ENCODE measurements around the gene LMCD1.

- TF ChIP-seq CTCF (IDR thresholded peaks at IDR 0.05), result no peak
- no peak for TF ChIP-seq POLR2A (IDR thresholded peaks at IDR 0.05)
Observed at GRCh38 chr3:8604988-8605387, 103.4 kb downstream of the LMCD1 start.

Measured in body of pancreas (tissue), 4 donors.